NCI-H2107 (cell line): ENCODE results near the gene PDGFB.

Experiments used
- DNase-seq: peaks from one replicate; lab custom pipeline; 2025; lab: John Stamatoyannopoulos, UW

PDGFB gene

DNA sequence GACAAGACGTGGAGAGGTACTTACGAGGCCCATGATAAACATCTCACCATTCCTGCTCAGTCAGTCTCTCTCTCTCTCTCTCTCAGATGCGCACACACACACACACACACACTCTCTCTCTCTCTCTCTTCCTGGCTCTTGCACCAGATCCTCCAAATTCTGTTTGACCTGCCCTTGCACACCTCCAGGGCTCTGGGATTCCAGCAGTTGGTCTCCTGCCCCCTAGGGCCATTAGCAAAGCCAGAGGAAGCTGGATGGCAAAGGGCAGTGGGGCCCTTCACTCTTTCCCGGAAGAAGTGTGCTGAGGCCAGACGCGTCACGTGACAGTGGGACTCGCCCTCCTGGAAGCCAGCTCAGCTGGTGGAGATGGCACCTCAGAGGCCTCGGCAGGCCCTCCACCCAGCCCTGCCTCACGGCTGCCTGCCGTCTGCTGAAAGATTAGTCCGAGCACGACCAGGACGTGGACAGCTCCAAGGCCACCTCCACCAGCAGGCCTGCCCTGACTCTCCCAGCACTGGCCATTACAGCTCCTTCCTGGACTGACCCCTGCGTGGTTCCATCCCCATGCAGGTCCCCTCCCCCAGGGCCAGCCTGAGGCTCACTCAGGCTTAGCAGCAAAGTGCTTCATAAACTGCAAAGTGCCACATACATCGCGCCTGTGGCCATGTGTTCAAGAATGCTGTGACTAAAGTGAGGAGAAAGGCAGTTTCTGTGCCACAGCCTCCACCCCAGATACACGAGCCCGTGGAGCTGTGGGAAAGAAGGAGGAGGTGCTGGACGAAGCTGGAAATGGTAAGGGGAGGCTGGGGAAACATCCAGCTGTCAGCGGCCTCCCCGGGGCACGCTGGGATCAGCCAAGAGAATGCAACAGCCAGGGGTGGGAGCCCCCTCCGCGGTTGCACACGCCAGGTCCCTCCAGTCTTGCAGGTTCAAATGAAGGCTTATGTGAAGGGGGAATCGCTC lies 3.7 kb downstream of the PDGFB start:
- no peak for DNase-seq

GRCh38 chr22:39239561-39240423 lies 5.0 kb downstream of the PDGFB start:
- no peak for DNase-seq

DNA sequence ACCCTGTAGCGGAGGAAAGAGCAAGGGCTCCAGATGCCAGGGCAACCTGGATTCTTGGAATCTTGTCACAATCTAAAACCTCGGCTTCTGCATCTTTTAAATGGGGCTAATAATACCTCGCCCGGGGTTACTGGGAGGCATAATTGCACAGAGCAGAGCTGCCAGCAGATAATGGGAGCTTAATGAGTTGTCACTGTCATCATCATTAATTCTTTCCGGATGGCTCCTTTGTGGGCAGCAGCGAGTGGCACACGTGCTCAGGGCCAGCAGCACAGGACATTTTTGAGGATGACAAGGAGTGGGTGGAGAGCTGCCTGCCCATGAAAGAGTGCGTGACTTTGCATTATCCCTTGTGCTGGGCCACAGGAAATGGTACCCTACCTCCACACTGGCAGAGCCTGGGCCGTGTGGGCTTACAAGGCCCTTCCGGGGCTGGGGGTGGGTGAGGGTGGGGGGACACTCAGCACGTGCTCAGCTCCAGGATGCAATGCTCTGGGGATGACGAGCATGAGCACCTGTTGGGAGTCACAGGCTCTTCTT lies 5.7 kb downstream of the PDGFB start:
- no peak for DNase-seq

DNA sequence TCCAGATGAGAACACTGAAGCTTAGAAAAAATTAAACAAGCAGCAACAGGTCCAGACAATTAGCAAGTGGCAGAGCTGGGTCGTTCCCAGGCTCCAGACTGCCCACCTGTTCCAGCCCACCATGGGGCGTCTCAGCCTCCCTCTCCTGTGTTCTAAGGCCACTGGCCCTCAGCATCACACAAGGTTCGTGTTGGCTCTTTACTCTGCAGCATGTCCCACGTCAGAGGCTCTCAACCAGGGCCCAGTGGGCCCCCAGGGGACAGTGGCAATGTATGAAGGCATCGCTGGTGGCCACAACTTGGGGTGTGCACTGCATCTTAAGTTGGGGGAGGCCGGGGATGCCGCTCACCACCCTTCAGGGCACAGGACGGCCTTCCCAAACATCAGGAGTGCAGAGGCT lies 6.2 kb downstream of the PDGFB start:
- no peak for DNase-seq

DNA sequence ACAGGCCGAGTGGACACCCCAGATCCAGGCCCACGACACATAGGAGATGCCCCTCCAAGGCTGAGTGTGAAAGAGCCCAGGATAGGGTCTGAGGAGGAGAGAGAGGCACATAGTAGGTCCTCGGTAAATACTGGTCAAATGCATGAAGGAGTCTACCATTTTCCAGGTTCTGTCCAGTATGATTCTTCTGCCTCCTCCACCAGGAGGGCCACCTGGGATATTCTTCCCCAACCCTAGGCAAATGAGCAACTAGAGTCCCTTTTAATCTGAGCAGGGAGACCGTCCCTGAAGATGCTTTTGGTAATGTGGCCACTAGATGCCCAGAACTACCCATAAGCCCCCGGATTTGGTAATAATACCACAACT lies 6.7 kb downstream of the PDGFB start:
- DNase-seq, result no peak

- DNase-seq, result no peak
These were observed 7.3 kb downstream of the PDGFB start for GRCh38 chr22:39237318-39238100.

DNA sequence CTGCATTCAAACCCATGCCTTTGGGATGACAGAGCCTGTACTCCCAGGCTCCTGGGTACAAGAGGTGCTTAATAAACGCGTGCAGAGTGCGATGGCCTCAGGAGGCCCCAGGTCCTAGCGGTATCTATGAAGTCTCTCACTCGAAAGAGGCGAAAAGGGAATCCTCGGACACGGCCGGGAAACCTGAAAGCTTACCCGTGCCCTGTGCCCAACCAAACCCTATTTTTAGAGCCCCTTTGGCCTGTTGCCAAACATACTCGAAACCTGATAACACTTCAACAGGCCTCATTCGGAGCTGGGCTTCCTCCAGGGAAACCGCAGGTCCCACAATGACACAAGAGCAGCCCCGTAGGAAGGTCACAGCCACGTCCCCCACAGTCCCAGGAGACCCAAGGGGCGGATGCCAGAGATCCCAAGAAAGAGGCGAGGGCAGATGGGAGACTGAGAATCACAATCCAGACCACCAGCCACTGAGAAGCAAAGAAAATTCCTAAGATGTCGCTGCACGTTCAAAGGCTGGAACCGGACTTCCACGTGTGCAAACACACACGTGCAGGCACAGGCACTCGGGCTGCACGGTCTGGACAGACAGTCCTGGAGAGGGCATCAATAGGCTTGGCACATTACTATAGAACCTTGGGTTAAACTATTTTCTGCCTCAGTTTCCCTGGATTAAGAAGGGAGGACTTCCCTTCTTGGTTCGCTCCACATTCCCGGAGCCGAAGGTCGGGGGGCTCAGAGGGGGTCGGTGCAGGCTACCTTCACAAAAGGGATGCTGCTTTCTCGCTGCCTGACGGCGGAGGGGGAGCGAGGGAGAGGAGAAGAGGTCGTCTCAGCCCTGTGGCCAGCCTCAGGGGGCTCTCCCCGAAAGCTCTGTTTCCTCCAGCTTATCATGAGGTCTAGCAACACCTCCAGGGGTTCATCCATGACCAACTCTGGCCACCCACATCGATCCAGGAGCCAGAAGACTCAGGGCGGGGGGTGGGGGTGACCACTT lies 8.2 kb downstream of the PDGFB start:
- DNase-seq, result peak; percentile 67

DNA sequence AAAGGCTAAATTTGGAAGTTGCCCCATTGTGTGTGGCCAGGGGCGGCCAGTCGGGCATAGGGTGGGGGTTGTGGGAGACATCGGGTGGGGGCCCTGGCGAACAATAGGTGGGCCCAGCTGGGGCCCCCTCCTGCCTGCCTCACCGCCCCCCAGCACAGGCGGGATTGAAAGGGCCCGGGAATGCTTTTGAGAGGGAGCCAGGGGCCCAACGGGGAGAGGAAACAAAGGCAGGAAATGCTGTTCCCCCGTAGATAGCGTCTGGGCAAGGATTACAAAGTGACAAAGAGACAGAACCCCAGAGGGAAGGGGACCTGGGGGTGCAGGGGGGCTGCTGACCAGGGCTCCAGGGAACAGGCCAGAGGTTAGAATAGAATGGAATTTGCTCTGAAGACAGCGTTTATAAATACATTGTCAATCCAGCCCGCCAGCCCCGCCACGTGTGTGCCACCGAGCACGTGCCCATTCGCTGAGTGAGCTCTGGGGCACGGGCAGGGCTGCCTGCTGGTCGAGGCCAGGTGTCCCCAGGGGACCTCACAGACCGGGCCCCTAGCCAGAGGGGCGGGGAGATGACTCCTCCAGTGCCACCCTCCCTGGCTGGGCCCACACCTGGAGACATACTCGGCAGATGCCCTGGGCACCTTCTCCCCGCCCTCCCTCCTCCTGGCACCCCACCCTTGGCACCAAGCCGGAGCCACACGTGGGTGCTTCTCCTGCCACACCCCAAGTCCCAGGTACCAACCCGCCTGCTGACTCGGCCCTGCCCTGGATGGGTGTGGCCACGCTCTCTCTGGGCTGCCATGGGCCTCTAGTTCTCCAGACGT lies 9.7 kb downstream of the PDGFB start:
- DNase-seq, result no peak

DNA sequence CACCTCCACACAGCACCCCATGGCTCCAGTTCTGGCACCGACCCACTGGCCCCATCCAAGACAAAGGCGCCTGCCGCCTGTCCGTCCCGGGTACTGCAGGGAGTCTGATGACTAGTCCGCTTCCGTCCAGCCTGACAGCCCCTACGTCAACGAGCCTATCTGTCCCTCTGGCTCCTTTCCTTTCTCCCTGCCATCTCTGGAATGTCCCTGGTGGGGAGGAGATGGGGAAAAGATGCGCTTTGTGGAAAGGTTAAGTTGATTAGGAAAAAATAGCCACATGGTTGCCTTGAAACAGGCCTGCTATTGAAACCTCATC lies 10.4 kb downstream of the PDGFB start:
- DNase-seq, result no peak

GRCh38 chr22:39233710-39234471 lies 10.9 kb downstream of the PDGFB start:
- DNase-seq, result no peak

DNA sequence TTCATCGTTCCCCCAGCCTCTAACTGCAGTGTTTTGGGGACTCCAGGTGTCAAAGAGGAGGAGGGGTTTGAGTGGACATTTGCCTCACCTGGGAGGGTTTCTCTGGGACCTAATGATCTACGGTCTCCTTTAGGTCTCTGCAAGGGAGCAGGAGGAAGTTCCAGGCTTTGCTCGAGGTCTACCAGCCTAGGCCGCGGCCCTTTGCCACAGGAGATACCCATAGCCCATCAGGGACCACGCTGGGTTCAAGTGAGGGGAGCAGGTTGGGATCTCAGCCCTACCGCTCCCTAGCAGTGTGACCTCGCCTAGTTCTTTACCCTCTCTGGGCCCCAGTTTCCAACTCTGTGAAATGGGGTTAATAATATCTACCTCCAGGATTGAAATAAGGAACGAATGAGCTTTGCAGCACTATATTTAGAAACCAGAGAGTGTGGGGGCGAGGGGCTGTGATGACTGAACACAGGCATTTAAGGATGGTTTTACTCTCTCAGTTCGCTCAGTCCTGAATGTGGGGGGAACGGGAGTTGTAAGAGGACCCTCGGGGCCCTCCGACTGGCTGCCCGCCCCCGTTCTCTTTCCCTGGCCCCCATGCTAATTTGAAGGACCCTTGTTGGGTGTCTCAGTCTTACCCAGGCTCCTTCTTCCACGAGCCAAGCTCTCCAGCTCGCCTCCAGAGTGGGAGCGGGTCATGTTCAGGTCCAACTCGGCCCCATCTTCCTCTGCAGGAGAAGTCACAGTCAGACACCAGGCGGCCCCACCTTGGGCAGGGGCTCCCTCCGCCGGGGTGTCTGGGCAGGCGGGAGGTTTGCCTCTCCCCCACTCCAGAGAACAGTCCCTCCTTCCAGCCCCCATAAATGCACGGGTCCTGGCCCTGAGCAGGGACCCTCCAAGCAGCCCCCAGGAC lies 11.7 kb downstream of the PDGFB start:
- DNase-seq, result no peak

GRCh38 chr22:39232246-39232645 lies 12.5 kb downstream of the PDGFB start:
- no peak for DNase-seq

- DNase-seq, result no peak
These were observed 13.4 kb downstream of the PDGFB start for GRCh38 chr22:39231197-39231950.

- no peak for DNase-seq
These were observed 14.3 kb downstream of the PDGFB start for GRCh38 chr22:39230261-39231196.

DNA sequence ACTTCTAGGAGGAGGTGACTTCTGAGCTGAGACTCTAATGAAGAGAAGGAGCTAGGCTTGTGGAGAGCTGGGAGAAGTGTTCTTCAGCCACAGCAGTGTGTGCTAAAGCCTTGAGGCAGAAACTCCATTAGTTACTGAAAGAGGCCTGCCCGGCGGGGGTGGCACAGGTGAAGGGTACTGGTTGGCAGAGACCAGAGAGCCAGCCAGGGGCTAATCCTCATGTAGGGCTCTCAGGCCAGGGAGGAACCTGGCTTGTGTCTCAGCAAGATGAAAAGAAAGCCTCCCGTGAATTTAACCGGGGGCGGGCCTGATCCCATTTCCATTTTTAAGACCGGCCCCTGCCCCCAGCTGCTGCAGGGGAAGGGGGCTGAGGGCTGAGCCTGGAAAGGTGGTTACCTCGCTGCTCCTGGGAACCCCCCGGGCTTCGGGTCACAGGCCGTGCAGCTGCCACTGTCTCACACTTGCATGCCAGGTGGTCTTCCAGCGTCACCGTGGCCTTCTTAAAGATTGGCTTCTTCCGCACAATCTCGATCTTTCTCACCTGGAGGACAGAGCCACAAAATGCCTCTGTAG lies 15.0 kb downstream of the PDGFB start:
- DNase-seq, result no peak

DNA sequence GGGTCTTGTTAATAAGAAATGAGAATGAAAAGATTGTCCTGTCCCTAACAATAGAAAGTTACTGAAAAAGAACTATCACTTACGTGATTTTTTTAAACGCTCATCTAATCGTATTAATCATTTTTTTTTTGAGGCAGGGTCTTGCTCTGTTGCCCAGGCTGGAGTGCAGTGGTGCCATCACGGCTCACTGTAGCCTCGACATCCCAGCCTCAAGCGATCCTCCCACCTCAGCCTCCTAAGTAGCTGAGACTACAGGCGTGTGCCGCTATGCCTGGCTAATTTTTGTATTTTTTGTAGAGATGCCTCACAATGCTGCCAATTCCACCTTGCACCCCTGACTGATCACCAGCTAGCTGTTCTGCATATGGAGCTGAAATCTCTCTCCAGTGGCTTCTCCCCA lies 15.7 kb downstream of the PDGFB start:
- no peak for DNase-seq
